GM04503 (cell line): ENCODE measurements around the gene ZNF629.

Source experiments
- DNase-seq: peaks from one replicate; pipeline ENCODE4 v3.0.0-alpha.2; 2012; ENCODE audit warnings: low read depth

Gene ZNF629

DNA sequence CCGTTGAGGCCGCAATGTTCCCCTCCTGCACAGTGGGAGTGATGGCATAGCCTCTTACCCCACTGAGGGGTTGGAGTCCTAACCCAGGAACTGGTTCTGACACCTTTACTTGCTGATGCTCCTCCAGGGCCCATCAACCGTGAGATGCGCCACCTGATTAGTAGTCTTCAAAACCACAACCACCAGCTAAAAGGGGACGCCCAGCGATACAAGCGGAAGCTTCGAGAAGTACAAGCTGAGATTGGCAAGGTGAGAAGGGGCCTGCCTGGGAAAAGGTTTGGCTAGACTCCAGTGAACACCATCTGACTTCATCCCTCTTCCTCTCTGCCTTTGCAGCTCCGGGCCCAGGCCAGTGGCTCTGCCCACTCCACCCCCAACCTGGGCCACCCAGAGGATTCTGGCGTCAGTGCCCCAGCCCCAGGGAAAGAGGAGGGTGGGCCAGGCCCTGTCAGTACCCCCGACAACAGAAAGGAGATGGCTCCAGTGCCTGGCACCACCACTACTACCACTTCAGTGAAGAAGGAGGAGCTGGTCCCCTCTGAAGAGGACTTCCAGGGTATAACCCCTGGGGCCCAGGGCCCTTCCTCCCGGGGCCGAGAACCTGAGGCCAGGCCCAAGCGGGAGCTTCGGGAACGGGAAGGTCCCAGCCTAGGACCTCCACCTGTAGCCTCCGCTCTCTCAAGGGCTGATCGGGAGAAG, 19.1 kb downstream of the ZNF629 start:
- no peak for DNase-seq

DNA sequence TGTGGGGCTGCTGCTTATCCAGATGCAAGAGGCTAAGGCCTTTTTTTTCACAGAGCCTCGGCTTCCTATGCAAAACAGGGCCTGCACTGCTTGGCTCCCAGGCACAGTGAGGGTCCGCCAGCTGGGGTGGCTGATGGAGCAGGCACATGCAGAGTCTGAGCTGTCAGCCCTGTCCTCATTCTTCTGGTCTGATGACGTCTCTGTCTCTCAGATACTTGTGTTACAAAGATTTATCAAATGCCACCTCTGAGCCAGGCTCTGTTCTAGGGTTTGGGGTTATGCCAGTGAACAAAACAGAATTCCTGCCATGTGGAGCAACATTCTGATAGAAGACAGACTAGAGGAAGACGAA, 20.1 kb downstream of the ZNF629 start:
- no peak for DNase-seq

GRCh38 chr16:30766206-30766932, 20.6 kb downstream of the ZNF629 start:
- no peak for DNase-seq

GRCh38 chr16:30764816-30765465, 22.1 kb downstream of the ZNF629 start:
- no peak for DNase-seq

DNA sequence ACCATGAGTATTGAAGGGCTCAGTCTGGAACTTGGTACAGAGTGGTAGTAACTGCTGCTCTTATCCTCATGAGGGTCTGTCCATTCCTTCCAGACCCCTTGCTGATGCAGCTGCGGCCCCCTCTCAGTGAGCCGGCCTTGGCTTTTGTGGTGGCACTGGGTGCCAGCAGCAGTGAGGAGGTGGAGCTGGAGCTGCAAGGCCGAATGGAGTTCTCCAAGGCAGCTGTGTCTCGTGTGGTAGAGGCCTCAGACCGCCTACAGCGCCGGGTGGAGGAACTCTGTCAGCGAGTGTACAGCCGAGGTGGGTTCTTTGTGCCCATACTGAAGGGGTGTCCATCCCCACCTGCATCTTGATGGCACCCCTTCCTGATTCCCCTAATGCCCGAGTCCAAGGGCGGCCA, 22.9 kb downstream of the ZNF629 start:
- DNase-seq = no peak

DNA sequence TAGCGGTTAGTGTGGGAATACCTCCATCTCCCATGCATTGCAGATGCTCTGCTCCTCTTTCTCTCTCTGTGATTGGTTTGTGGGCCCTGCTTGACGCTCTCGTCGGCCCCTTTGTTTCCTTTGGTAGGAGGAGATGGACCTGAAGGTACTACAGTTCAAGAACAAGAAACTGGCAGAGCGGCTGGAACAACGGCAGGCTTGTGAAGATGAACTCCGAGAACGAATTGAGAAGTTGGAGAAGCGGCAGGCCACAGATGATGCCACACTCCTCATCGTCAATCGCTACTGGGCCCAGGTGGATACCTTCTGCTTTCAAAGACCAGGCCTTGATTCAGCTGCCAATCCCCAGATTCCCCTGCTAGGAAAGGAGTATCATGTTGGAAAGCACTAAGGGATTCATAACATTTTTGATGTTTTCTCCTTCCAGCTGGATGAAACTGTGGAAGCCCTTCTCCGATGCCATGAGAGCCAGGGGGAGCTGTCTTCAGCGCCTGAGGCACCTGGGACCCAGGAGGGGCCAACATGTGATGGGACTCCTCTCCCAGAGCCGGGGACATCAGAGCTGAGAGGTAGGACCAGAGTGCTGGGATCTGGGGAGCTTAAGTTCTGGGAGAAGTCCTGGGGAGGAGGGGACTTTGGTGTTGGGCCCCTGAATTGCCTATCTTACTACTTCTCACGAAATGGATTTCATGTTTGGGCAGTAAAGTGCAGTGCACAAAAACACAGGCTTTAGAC, 23.8 kb downstream of the ZNF629 start:
- no peak for DNase-seq

- peak; percentile 90 for DNase-seq
These were observed 24.8 kb downstream of the ZNF629 start, which contains the start of the genes CFAP119 and RNF40 for GRCh38 chr16:30761928-30762902. Gene CFAP119, minus strand, starts transcription at chr16:30762062. Its CDS starts 314 bp downstream, at chr16:30761748. Gene RNF40, plus strand, starts transcription at chr16:30762322. Its CDS starts 224 bp downstream, at chr16:30762546.

DNA sequence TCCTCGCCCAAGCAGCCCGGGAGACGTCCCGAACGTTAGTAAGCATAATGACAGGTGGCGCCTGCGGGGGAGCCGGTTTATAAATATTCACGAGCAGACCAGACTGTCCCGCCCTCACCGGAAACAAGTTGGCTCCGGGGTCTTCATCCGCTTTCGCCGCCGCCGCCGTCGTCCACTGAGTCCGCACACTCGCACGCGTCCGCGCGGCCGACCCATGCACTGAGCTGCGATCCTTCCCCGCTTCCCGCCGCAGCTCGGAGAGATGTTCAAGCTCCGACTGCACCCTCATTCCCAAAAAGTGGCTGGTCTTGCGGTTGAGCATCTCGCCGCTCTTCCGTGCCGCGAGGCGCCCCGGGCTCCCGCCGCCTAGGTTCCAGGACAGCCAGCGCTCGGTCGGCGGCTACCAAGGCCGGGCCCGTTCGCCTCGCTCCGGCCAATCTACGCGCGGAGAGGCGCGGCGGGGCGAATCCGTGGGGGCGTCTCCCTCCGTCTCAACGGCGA, 25.5 kb downstream of the ZNF629 start:
- no peak for DNase-seq

DNA sequence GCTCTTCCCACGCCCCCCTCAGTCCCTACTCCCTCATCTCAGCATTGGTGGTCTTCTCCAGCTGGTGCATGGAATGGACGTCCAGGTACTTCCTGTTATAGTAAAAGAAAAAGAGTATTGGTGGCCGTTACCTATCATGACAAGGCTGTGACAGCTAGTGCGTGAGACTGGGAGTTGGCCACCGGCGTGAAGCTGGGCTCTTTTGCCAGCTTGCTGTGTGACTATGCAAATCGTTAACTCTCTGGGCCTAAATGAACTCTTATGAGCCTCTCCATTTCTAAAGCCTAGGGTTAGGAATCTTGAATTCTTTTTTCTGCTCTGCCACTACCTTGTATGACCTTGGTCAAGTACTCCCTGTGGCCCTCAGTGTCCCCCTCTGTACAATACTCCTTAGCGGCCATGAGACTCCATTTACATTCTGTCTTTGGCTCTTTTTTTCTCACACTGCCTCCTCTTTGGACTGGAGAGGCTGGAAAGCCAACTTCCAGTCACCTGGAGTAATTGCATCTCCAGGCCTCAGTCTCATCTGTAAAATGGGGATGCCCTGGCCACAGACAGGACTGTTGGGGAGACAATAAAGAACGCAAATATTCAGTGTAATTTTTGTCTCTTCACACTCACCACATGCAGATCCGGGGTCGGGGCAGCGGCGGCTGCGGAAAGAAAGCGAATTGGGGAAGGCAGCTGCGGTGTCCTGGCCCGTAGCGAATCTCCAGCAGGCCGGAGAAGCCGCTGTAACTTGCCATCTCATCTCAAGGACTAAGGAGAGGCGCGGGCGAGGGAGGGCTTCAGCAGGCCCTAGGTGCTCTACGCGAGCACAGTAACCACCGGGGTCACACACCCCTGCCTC, 26.2 kb downstream of the ZNF629 start:
- no peak for DNase-seq

- DNase-seq = no peak
These were observed 26.9 kb downstream of the ZNF629 start for GRCh38 chr16:30760001-30760559.

DNA sequence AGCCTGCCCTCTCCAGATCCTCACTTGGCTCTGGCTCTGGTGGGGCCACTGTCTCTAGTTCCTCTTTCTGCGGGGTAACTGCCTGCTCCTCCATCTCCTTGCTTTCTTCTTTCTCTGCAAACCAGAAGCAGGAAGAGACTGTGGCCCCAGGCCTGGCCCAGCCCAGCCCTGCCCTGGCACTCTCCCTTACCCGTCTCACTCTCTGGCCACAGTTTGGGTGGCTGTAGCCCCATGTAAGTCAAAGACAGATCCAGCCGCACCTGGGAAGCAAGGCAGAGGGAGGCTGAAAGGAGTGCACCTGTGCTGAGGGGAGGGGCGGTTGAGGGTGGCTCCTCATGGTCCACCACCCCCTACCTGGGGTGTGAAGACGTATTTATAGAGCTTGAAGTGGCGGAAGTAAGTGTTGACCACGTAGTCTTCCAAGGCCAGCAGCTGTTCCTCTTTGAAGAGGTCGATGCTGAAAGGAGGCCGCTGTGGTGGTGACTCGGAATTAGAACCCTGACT, 28.0 kb downstream of the ZNF629 start:
- no peak for DNase-seq

- DNase-seq = no peak
These were observed 29.7 kb downstream of the ZNF629 start for GRCh38 chr16:30757316-30757715.

DNA sequence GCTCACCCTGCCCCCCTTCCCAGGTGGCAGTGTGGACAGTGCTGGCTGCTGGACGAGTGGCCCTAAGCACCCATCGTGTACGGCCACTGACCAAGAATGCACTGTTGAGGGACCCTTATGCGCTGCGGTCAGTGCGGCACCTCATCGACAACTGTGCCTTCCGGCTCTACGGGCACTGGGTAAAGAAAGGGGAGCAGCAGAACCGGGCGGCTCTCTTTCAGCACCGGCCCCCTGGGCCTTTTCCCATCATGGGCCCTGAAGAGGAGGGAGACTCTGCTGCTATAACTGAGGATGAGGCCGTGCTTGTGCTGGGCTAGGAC, 30.3 kb downstream of the ZNF629 start:
- DNase-seq = no peak

DNA sequence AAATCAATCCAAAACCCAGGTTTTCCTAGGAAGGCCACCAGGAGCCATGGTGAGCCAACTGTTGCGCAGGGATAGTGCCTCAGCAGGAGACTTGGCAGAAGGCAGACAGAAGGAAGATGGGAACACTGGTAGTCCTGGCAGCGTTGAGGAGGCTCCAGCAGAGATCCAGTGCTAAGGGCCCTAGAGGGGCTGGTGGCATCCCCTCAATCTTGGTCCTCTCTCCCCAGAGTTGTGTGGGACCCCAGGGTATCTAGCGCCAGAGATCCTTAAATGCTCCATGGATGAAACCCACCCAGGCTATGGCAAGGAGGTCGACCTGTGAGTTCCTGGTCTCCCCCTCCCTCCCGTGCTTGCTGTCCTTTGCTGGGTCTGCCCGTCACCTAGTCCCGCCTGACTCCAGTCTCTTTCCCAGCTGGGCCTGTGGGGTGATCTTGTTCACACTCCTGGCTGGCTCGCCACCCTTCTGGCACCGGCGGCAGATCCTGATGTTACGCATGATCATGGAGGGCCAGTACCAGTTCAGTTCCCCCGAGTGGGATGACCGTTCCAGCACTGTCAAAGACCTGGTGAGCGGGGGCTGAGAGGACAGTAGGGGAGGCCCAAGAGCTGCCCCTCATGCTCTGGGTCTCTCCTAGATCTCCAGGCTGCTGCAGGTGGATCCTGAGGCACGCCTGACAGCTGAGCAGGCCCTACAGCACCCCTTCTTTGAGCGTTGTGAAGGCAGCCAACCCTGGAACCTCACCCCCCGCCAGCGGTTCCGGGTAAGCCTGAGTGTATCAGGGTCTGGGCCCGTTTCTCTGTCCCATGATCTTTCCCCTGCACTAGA, 30.8 kb downstream of the ZNF629 start:
- DNase-seq = no peak

DNA sequence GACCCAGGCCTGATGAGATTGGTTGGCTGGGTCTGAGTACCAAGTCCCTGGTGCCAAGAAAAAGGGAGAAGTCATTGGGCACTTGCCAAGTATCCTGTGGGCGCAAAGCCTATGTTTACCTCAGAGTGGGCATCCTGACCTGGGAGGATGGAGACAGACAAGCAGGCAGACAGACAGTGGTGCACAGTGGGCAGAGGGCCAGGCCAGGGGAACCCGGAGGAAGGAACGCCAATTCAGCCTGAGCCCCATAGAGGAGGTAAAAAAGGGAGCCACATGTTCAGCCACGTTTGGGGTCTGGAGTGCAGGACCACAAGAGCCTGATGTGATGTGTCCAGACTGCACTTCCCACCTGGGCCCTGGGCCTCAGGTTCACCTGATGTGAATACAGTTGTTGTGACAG, 33.4 kb downstream of the ZNF629 start:
- DNase-seq = no peak

DNA sequence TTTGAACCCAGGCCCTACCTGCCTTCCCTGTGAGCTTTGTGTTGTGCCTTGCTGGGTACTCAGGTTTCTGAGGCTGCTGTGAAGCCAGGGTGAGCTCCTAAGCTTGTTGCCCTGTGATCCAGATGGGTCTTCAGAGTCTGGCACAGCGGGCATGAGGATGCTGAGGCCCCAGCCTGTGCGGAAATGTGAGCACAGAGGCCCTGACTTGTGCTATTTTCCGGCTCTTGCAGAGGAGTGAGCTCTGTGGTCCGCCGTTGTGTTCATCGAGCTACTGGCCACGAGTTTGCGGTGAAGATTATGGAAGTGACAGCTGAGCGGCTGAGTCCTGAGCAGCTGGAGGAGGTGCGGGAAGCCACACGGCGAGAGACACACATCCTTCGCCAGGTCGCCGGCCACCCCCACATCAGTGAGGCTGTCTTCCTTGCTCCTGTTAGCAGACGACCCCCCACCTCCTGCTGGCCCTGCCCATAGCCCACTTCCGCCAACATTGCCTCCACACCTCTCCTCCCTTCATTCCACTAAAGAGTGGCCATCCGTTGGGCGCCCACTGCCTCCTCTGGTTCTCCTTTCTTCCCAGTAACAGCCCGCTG, 36.0 kb downstream of the ZNF629 start:
- no peak for DNase-seq

DNA sequence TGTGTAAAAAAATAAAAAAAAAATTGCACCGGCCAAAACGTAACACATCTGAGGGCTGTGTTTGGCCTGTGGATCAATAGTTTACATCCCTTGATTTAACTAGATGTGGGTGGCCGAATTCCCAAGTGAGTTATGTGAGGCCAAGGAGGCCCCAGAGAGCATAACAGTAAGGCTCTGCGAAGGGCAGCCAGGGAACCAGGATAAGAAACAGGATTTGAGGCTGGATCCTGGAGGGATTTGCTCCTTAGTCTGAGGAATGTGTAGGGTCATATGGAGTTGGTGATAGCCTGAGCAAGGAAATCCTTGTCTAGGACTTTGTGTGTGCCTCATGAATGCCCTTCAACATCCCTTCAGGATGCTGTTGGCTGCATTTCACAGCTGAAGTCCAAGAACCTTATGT, 36.8 kb downstream of the ZNF629 start:
- DNase-seq = no peak
